Stomach smooth muscle (tissue), 2 donors: ENCODE measurements around the gene MRPS34.

Experiments used
- H3K27ac ChIP-seq: one replicate; pipeline ENCODE4 v1.7.0; 2013; ENCODE audit warnings: mild to moderate bottlenecking, low read length, inconsistent platforms
- H3K27me3 ChIP-seq, 2 donors: one replicate each; pipeline ENCODE4 v1.7.0; 2013; ENCODE audit warnings: low read length in 2 of 2; ENCODE audit not compliant: insufficient read depth in 2 of 2, control insufficient read depth in 1 of 2
- H3K36me3 ChIP-seq, 2 donors: one replicate each; pipeline ENCODE4 v1.7.0; 2013; ENCODE audit warnings: low read length in 2 of 2; ENCODE audit not compliant: control insufficient read depth in 2 of 2, insufficient read depth in 2 of 2
- H3K4me1 ChIP-seq: one replicate; pipeline ENCODE4 v1.7.0; 2013; ENCODE audit warnings: low read length; ENCODE audit not compliant: control insufficient read depth, insufficient read depth
- H3K4me3 ChIP-seq, 2 donors: one replicate each; pipeline ENCODE4 v1.7.0; 2013; ENCODE audit warnings: low read length in 2 of 2
- H3K9ac ChIP-seq, 2 donors: one replicate each; pipeline ENCODE4 v1.7.0; 2013; ENCODE audit warnings: low read length in 2 of 2, mild to moderate bottlenecking in 1 of 2
- H3K9me3 ChIP-seq, 2 donors: one replicate each; pipeline ENCODE4 v1.7.0; 2013; ENCODE audit warnings: low read length in 2 of 2; ENCODE audit not compliant: control insufficient read depth in 2 of 2
- donor health status: healthy.
- donor health status: Pancreatic carcinoma.

The MRPS34 gene

GRCh38 chr16:1724491-1724890 lies 48.4 kb downstream of the MRPS34 start:
- Histone ChIP-seq H3K4me1 (peaks cover 11% of the 10 kb centered on the region), H3K27ac (no peak overlapping the region), H3K36me3 (peaks cover 19 to 31% of the 10 kb centered on the region in 2 donors)

GRCh38 chr16:1723450-1724147 lies 49.3 kb downstream of the MRPS34 start:
- peaks cover 19 to 24% of the 10 kb centered on the region in 2 donors for H3K36me3 ChIP-seq
- no peaks in the 10 kb centered on the region for H3K27me3 ChIP-seq
- H3K9me3 ChIP-seq, result no peaks in the 10 kb centered on the region
- peaks cover 11% of the 10 kb centered on the region for H3K4me1 ChIP-seq
- no peak overlapping the region for H3K27ac ChIP-seq
- H3K9ac ChIP-seq, result no peak overlapping the region
- no peak overlapping the region for H3K4me3 ChIP-seq

More at GRCh38 chr16:1724491-1724890, 48.4 kb downstream of the MRPS34 start:
- Histone ChIP-seq H3K9me3 (no peaks in the 10 kb centered on the region), H3K9ac (no peak overlapping the region), H3K4me3 (no peak overlapping the region), H3K27me3 (no peaks in the 10 kb centered on the region)
